NOMO-1 (cell line): ENCODE results near the gene BAG1.

Experiments
- DNase-seq, 2 experiments: peaks; one replicate each; lab custom pipeline; 2025; ENCODE audit not compliant: unreplicated experiment in 2 of 2; lab: John Stamatoyannopoulos, UW

BAG1 gene

DNA sequence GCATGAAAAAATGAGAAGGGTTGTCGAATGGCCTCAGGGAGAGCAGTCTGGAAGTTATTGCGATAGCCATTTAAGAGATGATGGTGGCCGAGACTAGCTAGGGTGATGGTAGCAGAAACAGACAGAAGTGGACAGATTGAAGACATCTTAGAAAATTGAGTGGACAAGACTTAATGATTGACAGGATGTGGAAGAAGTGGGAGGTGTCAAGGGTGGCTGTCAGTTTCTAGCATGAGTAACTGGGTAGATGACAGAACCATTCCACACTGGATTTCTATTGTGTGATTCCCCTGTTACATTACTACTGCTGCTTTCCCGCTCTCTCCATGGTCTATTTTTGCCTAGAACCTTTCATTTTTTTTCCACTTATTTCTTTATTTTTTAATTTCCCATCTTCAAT lies 13.0 kb upstream of the BAG1 start:
- no peak for DNase-seq

DNA sequence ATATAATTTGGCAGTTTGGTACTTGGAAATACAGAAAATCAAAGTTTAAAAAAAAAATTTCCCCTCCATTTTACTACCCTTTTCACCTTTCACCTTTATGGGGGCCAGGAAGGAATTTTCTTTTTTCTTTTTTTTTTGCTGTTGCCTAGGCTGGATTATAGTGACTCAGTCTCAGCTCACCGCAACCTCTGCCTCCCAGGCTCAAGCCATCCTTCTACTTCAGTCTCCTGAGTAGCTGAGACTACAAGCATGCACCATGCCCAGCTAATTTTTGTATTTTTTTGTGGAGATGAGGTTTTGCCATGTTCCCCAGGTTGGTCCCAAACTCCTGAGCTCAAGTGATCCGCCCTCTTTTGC lies 9.4 kb upstream of the BAG1 start:
- DNase-seq = no peak

DNA sequence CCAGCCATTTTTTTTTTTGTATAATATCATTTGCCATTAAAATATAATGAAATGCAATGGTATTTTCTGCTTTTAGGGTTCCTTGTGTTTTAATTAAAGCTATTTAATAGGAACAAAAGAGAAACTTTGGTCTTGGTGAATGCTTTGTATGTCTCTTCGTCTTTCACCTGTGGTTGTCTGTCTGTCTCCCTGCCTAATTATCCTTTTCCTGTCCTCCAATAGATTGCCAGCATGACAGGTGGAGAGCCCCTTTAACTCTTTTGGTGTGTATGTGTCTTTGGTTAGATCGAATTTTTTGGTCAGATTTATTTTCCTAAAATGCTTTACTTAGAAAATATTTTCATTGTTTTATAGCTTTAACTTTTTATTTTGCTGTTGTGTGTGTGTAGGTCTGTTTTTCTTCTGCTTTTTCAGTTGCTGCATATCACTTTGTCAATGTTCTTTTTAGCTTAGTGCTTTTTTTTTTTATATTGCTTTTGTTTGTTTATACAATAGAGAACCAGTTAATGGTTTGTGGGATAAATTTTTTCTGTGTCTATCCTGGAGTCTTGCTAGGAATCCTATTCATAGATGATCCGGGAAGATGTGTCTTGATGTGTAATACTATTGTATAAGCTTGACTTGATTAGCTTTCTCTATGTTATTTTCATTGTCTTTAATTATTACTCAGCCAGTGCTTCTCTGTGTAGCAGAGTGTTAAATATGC lies 8.9 kb upstream of the BAG1 start:
- DNase-seq = no peak

DNA sequence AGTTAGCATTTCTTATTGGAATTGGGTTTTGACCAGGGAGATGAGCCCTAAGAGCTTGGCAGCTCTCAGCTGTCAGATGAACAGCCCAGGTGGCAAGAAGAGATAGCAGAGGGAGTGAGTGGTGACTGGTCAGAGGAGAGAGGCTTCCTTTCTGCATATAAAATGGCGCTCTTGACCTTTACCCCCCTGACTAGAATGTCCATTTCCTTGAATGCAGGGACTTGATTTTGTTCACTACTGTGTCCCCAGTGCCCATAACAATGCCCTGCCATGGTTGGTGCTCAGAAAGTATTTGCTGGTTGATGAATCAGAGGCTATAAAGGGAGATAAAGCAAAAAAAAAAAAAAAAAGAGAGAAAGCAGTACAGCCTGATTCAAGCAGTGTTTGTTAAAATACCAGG lies 7.6 kb upstream of the BAG1 start:
- no peak for DNase-seq

DNA sequence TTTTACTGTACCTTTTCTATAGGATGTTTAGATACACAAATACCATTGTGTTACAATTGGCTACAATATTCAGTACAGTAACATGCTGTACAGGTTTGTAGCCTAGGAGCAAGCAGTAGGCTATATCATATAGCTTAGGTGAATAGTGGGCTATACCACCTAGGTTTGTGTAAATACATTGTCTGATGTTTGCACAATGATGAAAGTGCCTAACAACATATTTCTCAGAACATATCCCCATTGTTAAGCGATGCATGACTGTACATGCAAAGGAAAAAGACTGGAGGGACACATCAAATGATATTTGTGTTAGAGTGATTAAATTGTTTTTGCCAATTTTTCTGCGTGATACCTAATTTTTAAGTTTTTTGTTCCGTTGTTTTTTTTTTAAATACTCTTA lies 5.6 kb upstream of the BAG1 start:
- DNase-seq = no peak

DNA sequence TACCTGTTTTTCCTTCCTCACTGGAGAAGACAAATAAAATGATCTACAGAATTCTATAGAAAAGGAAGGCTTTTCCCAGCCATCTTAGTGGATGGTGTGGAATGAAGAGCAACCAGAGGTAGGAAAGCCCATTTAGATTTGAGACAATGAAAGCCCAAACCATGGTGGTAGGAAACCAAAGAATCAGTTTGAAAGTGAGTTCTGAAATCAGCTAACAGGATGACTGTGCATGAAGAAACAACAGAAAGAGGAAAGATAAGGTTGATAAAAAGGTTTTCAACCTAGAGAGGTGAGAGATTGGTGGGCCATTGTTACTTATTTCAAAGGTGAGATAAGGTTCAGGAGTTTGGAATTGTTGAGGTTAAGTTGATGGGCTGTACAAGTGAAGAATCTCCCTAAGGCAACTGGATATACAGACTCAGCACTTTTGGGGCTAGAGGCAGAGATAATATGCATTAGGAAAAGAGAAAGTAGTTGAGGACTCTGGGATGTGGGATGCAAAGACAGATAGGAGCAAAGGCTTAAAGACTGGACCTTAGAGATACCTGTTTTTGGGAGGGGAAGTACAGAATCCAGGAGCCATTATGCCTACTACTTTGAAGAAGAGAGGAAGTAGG lies 2.8 kb upstream of the BAG1 start:
- no peak for DNase-seq

DNA sequence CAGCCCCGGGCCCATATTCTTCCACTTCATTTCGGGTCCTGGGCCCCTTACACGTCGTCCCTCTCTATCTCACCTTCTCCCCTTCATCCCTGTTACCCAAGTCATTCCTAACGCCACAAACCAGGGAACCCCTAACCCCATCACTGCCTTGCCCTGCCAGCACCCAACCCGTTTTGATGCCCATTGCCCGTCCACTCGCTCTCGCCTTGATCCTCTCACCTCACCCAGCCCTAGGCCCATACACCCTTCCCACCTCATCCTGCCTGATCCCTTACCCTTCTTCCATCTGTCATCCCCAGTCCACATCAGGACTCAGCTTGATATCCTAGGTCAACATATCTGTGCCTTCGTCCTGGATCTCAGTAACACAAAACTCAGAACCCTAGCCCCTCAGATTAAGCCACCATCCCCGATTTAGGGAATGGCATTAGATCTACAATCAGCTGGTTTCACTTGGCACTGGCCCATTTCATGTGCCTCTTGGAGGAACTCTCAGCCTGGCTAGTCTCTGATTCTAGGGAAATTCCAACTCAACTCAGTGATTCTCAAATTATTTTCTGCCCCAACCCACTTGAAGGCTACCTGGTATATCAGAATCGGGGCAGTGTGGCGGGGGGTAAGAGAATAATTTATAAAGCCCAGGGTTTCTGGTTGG lies 830 bp upstream of the BAG1 start:
- DNase-seq = no peak

DNA sequence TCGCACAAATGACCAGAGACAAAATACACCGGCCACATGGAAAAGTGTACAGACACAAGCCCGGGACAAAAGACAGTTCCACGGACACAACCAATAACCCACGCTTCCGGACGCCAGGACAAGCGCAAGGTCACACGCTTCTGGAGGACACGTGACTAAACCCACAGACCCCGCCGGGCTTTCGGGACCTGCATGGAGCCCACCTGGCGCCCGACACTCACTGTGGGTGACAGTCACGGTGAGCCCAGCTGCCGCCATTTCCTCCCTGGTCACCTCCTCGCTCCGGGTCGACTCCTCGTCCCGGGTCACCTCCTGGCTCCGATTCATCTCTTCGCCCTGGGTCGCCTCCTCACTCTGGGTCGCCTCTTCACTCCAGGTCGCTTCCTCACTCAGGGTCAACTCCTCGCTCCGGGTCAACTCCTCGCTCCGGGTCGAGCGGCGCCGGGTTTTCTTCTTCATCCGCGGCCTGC lies 470 bp downstream of the BAG1 start:
- peak in 1 of 2 experiments; percentile 60 for DNase-seq

DNA sequence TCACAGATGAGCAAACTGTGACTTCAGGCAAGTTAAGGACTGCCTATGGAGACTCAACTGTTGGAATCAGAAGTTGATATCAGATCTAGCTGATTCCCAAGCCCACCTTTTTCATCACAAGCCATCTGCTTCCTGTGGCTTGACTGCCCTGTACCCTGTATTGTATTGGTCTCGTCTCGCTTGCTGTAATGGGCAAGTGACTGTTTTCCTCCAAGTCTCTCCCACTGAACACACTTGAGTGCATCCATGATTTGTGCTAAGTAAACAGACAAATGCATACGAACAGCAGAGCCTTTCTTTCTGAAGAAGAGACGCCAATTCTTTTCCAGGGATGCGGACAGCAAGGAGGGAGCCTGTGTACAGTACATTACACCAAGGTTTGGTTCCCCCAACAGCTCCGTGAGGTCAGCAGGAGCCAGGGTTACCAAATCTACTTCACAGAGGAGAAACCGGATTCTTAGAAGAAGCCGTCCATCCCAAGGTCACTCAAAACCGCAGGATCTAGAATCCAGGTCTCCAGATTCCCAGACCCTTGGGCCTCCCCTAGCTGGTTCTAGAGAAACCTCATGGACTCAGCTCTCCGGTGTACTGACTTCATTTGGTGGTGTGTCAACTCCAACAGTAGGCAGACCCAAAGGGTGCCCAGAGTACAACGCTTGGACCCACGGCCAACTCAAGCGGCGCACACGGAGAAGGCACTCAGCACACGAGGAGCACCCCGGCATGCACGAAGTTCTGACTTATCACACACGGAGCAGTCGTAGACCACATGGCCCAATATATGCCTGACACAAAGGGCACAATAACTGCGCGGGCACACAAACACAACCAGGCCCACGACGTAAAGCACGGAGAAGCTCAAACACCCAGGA lies 1.1 kb downstream of the BAG1 start:
- DNase-seq = peak in 1 of 2 experiments; percentile 60

DNA sequence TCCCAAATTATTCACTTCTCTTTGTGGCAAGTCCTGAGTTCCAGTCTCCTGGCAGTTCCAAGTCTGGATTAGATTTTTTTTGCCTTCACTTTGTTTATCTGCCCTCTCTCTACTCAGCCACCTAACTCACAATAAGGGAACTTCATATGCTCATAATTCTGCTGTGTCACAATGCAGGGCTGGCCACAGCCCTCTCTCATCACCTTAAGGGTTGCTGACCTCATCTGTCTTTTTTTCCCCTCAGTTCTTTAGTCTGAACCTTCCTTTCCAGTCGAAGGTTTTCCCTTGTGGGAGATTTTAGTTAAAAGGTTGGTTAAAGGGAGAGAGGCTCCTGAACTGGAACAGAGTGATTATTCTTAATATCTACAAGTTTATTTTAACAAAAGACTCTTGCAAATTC lies 4.1 kb downstream of the BAG1 start:
- DNase-seq = no peak

DNA sequence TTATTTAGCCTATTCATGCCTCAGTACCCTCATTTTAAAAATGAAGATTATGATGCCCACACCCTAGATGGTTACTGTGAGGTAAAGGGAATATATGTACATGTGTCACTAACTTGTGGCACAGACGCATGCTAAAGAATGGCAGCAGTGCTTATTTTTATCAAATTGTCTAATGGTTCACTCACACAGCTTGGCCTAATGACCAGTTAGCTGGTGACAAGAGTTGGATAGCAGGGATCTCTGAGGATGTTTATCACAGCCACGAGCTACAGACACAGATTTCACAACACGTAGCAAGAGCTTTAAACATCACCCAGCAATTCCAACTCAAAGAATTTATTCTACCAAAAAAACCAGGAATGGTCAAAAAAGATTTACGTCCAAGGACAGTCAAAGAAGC lies 7.2 kb downstream of the BAG1 start:
- DNase-seq = no peak

DNA sequence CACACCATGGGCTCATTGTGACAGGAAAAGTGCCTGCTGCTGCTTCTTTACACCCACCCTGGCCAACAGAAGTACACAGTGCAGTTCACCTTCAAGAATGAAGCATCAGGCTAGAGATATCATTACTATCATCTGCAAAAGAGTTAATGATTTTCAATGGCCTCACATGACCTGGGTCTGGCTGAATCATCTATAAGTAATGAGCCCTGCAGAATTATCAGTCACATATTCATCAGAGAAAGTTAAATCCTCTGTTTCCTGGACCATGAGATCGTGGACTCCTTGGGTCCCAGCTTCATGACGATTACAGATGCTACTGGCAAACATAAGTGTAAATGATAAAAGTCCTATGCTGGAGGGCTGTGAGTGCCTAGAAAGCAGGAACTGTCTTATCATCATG lies 8.3 kb downstream of the BAG1 start:
- DNase-seq = no peak

DNA sequence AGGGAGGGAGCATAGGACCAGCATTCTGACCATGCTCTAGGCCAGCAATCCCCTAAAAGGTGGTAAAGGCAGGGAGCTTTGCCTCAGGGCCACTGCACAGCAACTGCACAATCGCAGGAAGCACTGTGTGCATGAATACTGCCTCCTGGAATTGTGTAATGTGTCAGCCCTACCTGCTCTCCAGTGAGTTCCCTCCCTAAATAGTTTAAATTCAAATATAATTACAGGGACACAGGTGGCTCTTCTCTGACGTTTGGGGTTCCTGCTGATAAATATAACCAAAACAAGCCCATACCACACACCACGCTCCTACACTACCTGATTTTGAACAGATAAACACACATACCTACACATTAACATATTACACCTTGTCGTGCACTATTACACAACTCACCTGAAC lies 9.0 kb downstream of the BAG1 start:
- DNase-seq = no peak

DNA sequence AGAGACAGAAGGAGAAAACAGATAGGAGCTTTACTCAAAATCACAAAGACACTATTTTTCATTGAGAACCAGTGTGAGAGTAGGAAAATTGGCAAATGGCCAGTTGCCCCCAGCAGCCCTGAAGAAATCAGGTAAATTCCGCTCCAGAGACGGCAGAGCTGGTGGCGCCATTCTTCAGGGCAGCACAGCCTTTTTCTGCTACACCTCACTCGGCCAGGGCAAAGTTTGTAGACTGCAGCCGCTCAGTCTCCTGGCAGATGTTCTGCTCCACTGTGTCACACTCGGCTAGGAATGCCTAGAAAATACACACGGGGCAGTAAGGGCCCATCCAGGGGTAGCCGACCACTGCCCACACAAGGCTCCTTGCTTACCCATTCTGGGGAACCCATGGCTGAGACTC lies 9.5 kb downstream of the BAG1 start:
- no peak for DNase-seq

DNA sequence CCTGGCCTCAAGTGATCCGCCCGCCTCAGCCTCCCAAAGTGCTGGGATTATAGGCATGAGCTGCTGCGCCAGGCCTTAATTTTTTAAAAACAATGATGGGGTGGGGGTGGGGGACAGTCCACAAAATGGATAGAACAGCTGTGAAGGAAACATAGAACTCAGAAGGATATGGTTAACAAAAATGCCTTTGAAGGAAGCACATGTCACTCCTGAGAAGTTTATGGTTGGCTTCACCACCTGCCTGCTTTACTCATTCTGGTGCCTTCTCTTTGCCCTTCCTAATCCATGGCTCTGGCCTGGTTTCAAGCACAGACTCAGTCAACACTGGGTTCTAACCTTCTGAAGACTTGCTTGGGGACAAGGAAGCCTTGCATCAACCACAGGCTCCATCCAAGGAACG lies 10.3 kb downstream of the BAG1 start:
- DNase-seq = no peak

DNA sequence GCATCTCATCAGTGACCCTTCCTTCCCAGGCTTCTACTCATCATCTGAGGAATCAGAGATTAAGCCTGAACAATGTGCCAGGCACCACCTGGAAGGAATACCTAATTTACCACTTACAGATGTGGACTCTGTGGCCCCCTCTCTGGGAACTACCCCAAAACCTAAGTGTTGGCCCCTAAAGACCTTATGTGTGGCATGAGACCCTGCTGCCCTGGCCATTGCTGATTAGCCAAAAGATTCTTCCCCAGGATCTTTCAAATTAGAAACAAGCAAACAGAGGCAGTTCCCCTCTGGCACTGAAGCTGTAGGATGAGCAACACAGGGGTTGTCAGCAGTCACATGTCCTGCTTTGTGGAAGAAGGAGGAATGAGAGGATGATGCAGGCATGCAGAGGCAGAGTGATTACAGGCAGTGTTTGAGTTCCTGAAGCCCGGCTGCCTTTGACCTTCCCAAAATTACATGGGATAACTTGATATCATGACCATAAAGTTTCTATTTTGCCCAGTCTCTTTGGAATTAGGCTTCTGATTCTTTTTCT lies 14.0 kb downstream of the BAG1 start:
- DNase-seq = no peak

DNA sequence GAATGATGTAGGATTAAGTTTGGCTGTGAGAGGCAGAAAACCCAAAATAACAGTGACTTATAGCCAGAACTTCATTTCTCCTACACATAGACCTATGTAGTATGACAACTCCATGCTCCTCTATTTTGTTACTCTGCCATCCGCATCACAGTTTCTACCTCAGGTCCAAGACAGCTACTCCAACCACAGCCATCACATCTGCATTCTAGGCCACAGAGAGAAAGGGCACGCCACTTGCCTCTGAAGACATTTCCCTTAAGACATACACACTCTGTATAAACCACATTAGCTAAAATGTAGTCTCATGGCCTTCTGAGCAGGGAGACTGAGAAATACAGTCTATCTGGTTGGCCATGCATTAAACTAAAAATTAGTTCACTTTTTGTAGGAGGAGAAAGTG lies 14.5 kb downstream of the BAG1 start:
- no peak for DNase-seq

DNA sequence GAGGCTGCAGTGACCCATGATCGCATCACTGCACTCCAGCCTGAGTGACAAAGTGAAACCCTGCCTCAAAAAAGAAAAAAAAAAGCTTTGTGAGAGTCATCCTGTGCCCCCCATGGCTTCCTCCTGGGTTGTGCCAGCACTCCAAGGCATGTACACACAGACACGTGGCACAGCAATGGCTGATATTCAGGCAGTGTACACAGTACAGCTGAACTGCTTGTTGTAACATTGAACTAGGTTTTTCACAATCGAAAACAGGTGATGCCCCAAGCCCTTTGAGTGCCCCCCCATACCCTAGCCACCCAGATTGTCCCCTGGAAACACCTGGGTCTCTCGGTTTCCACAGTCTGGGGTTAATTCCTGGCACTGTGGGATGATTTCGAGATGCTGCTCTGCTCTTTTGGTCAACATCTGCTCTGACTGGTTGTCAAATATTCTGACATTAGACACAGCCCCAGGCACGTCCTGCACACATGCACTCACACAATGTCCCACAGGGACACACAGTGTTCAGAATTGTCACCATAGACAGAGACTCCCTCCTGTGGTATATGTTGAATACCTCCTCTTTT lies 15.3 kb downstream of the BAG1 start:
- DNase-seq = no peak

DNA sequence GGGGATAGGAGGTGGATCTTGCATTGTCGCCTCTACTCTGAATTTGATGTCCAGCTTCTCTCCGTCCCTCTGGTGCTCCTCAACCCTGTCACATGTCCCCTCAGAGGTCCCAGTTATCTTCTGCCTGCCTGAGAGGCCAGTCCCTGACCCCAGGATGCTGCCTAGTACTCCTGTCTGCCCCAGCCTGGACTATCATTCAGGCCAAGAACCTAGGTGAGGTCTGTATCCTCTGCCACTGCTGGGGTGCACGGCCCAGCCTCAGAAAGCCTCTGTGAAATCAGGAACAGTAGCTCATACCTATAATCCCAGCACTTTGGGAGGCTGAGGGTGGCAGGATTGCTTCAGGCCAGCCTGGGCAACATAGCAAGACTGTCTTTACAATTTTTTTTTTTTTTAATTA lies 15.9 kb downstream of the BAG1 start:
- no peak for DNase-seq

DNA sequence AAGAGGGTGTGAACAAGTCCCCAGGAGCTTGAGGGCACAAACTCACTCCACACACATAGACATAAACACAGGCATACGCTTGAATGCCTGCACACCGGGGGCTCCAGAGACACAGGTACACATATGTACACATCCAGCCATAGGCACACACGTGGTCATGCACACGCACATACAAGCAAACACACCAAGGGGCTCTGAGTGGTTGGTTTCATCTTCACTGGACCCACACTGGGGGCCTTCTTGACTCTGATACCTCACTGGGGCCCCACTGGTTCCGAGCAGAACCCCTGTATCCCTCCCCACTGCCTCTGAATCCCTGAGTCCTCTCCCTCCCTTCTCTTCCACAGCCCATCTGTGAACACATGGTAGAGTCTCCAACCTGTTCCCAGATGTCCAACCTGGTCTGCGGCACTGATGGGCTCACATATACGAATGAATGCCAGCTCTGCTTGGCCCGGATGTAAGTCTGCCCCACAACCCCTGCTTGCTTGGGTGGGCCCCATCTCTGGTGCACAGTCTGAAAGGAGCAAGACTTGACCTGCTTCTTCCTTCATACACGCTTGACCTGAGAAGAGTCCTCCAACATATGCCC lies 18.1 kb downstream of the BAG1 start:
- DNase-seq = no peak
